ENCODE data around the gene SPIB. TPM values are rescaled to one million over a fixed set of nuclear protein-coding genes. Genes with fewer than 3 reads are reported as not detected.
"Not testable (repeated sequence)": the region's sequence is repeated elsewhere in the genome, so short reads cannot be mapped to it uniquely, and the experiment has no call there.

SPIB gene
- total RNA-seq, 1 donor from 2014 or later: 0.11 TPM

DNA sequence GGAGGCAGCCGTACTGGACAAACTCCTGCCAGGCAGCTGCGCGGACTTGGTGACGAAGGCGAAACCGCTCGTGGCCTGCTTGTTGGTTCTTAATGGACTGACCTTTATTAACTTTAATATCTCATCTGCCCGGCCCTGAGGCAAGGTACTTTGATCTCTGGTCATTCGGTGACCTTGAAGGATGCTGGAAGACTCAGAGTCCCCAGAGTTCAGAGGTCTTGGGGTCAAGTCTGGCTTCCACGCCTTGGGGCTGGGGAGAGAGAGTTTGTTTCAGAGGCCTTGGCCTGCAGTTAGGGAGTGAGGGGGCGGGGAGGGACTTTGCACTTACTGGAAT, 47.9 kb downstream of the SPIB start:
- DNase-seq (ENCODE audit: low spot score in 2 of 2, unreplicated experiment in 2 of 2): no peak
- H3K4me3 Mint-ChIP-seq: no peak overlapping the region
- no peak overlapping the region for H3K27ac Mint-ChIP-seq
- TF ChIP-seq, protein P1, sequence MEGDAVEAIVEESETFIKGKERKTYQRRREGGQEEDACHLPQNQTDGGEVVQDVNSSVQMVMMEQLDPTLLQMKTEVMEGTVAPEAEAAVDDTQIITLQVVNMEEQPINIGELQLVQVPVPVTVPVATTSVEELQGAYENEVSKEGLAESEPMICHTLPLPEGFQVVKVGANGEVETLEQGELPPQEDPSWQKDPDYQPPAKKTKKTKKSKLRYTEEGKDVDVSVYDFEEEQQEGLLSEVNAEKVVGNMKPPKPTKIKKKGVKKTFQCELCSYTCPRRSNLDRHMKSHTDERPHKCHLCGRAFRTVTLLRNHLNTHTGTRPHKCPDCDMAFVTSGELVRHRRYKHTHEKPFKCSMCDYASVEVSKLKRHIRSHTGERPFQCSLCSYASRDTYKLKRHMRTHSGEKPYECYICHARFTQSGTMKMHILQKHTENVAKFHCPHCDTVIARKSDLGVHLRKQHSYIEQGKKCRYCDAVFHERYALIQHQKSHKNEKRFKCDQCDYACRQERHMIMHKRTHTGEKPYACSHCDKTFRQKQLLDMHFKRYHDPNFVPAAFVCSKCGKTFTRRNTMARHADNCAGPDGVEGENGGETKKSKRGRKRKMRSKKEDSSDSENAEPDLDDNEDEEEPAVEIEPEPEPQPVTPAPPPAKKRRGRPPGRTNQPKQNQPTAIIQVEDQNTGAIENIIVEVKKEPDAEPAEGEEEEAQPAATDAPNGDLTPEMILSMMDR (IDR thresholded peaks at IDR 0.05; ENCODE audit: unreplicated experiment): no peak
- H3K9me3 Mint-ChIP-seq: no peaks in the 10 kb centered on the region
- H3K36me3 Mint-ChIP-seq: no peaks in the 10 kb centered on the region
- H3K4me1 Mint-ChIP-seq: no peaks in the 10 kb centered on the region
- H3K27me3 Mint-ChIP-seq (ENCODE audit: low read depth): no peaks in the 10 kb centered on the region

DNA sequence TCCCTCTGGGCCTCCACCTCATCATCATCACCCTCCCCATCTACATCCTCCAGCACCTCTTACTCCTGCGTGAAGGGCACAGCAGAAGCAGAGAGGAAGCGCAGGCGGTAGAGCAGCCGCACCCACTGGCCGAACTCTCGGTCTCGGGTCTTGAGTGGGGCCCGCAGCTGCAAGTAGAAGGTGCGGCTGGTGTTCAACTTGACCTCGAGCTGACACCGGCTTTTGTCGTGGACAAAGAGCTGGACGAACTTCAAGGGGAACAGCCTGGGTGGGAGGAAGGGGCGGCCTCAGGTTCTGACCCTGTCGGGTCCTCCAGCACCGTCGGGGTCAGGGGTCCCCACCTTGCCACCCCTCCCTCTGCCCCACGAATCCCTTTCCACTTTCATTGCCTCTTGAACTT, 48.8 kb downstream of the SPIB start:
- no peaks in the 10 kb centered on the region for H3K4me1 Mint-ChIP-seq

DNA sequence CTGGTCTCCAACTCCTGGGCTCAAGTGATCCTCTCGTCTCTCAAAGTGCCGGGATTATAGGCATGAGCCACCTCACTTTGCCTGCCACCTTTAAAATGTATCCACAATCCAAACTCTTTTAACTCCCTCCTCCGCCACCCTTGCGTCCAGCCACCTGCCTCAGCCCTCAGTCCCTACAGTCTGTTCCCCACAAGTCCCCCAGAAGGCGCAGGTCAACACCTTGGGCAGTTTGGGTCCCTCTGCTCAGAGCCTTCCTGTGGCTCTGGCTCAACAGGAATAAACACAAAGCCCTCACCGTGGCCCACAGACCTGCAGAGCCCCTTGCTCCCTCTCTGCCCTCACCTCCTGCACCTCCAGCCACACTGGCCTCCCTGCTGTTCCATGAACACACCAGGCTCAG, 50.1 kb downstream of the SPIB start:
- Mint-ChIP-seq H3K27me3 (ENCODE audit: low read depth) (no peaks in the 10 kb centered on the region), H3K4me1 (no peaks in the 10 kb centered on the region), H3K4me3 (no peak overlapping the region), H3K36me3 (no peaks in the 10 kb centered on the region), H3K27ac (no peak overlapping the region), H3K9me3 (no peaks in the 10 kb centered on the region)
- TF ChIP-seq, protein P1 (IDR thresholded peaks at IDR 0.05; ENCODE audit: unreplicated experiment): no peak
- no peak for DNase-seq (ENCODE audit: low spot score in 2 of 2, unreplicated experiment in 2 of 2)

More for the DNA sequence above, 48.8 kb downstream of the SPIB start:
- no peak overlapping the region for H3K27ac Mint-ChIP-seq
- TF ChIP-seq, protein P1 (IDR thresholded peaks at IDR 0.05; ENCODE audit: unreplicated experiment): no peak
- H3K4me3 Mint-ChIP-seq: no peak overlapping the region
- DNase-seq (ENCODE audit: low spot score in 2 of 2, unreplicated experiment in 2 of 2): no peak
- no peaks in the 10 kb centered on the region for H3K36me3 Mint-ChIP-seq
- H3K27me3 Mint-ChIP-seq (ENCODE audit: low read depth): no peaks in the 10 kb centered on the region
- no peaks in the 10 kb centered on the region for H3K9me3 Mint-ChIP-seq

DNA sequence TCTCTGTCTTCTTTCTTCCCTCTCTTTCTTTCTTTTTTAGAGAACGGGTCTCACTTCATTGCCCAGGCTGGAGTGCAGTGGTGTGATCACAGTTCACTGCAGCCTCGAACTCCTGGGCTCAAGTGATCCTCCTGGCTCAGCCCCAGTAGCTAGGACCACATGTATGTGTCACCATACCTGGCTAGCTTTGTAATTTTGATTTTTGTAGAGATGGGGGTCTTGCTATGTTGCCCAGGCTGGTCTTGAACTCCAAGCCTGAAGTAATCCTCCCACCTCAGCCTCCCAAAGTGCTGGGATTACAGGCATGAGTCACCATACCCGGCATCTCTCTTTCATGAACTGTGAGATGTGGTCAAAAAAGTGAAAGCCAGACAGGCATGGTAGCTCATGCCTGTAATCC, 54.6 kb downstream of the SPIB start:
- not testable (repeated sequence) for H3K27me3 Mint-ChIP-seq (ENCODE audit: low read depth); H3K9me3 Mint-ChIP-seq; H3K27ac Mint-ChIP-seq; DNase-seq (ENCODE audit: low spot score in 2 of 2, unreplicated experiment in 2 of 2); H3K4me3 Mint-ChIP-seq
- Mint-ChIP-seq H3K4me1 (peaks cover 16% of the 10 kb centered on the region), H3K36me3 (peaks cover 16% of the 10 kb centered on the region)

DNA sequence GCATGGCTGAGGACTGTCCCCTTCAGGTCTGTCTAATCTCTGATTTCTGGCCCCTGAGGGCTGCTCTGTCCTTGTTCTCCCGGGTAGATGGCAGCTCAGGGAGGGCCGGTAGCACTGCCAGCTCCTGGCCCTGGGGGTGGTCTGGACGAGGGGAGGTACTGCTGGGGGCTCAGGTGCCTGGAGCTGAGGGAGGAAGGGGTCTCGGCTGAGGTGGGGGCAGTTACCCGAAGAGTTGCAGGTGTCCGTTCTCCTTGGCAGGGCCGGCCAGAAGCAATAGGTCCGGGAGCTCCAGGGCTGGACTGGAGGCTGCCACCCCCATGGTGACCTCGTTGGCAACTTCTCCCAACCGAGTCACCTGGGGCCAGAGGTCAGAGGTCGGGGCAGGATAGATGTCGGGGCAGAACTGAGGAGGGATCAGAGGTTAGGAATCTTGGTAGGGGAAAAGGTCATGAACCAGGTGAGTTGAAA, 56.4 kb downstream of the SPIB start:
- peaks cover 6% of the 10 kb centered on the region for H3K9me3 Mint-ChIP-seq
- no peak for DNase-seq (ENCODE audit: low spot score in 2 of 2, unreplicated experiment in 2 of 2)
- H3K4me1 Mint-ChIP-seq: peaks cover 16% of the 10 kb centered on the region
- peak overlapping the region; percentile 91 for H3K4me3 Mint-ChIP-seq
- TF ChIP-seq, protein P1 (IDR thresholded peaks at IDR 0.05; ENCODE audit: unreplicated experiment): no peak
- H3K27me3 Mint-ChIP-seq (ENCODE audit: low read depth): no peaks in the 10 kb centered on the region
- H3K36me3 Mint-ChIP-seq: peaks cover 20% of the 10 kb centered on the region
- H3K27ac Mint-ChIP-seq: peak overlapping the region; percentile 79

DNA sequence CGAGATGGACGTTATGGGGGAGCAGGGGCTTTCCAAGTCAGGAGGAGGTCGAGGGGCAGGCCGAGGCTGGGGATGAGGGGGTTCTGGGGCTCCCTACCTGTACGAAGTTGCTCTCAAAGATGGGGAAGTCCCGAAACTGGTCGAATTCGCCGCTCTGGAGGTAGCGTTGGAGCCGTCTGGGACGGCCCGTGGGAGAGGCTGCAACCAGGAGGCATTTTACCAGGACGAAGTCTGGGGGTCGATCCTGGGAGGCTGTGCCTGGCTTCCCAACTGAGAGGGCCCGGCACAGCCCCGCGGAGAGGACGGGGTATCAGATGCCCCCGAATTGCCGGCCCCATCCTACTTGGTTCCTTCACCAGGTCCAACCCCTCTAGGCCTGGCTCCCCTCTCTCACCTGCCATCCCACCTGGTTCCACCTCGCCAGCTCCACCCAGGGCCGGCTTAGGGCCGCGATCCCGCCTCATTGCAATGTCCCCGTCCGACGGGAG, 57.0 kb downstream of the SPIB start:
- peaks cover 16% of the 10 kb centered on the region for H3K4me1 Mint-ChIP-seq
- no peaks in the 10 kb centered on the region for H3K27me3 Mint-ChIP-seq (ENCODE audit: low read depth)
- H3K27ac Mint-ChIP-seq: peak overlapping the region; percentile 97
- no peak for DNase-seq (ENCODE audit: low spot score in 2 of 2, unreplicated experiment in 2 of 2)
- peak overlapping the region; percentile 91 for H3K4me3 Mint-ChIP-seq
- H3K9me3 Mint-ChIP-seq: peaks cover 6% of the 10 kb centered on the region
- TF ChIP-seq, protein P1 (IDR thresholded peaks at IDR 0.05; ENCODE audit: unreplicated experiment): no peak
- peaks cover 20% of the 10 kb centered on the region for H3K36me3 Mint-ChIP-seq

Data from mesothelial cell of epicardium (in vitro differentiated cells).